Gastrocnemius medialis (tissue), 4 donors: ENCODE results near the gene MAD1L1.

Experiments used
- POLR2A ChIP-seq, 2 donors: fragments of 450-650 bp; IDR thresholded peaks; one replicate each; pipeline ENCODE4 v1.6.1; 2017; ENCODE audit warnings: antibody characterized with exemption in 2 of 2, mild to moderate bottlenecking in 2 of 2, moderate library complexity in 2 of 2
- TF ChIP-seq, protein P1 (sequence below), 5 experiments: fragments of 450-650 bp in 3 of 5; fragments of 200-600 bp in 2 of 5; sonication (generic) in 2 of 5; IDR thresholded peaks in 4 of 5; conservative IDR thresholded peaks in 1 of 5; 1 replicate in 4 of 5; 2 replicates in 1 of 5; pipeline ENCODE4 v1.5.1; 2016 to 2019; ENCODE audit warnings: antibody characterized with exemption in 5 of 5, mild to moderate bottlenecking in 3 of 5, moderate library complexity in 3 of 5

DNA sequence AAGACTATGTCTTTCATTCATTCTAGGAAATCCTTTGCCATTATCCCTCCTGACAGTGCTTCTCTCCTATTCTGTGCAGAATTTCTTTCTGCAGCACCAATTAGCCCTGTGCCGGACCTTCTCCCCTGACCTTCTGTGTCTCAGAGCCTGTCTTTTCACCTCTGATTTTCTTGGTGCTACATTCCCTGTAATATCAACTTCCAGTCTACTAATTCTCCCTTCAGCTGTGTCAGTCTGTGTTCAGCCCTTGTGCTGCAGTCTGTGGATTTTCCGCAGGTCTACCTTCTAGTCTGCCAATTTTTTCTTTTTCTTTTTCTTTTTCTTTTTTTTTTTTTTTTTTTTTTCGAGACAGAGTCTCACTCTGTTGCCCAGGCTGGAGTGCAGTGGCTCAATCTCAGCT lies 446.9 kb downstream of the MAD1L1 start:
- TF ChIP-seq, protein P1, sequence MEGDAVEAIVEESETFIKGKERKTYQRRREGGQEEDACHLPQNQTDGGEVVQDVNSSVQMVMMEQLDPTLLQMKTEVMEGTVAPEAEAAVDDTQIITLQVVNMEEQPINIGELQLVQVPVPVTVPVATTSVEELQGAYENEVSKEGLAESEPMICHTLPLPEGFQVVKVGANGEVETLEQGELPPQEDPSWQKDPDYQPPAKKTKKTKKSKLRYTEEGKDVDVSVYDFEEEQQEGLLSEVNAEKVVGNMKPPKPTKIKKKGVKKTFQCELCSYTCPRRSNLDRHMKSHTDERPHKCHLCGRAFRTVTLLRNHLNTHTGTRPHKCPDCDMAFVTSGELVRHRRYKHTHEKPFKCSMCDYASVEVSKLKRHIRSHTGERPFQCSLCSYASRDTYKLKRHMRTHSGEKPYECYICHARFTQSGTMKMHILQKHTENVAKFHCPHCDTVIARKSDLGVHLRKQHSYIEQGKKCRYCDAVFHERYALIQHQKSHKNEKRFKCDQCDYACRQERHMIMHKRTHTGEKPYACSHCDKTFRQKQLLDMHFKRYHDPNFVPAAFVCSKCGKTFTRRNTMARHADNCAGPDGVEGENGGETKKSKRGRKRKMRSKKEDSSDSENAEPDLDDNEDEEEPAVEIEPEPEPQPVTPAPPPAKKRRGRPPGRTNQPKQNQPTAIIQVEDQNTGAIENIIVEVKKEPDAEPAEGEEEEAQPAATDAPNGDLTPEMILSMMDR (IDR thresholded peaks at IDR 0.05 in 4 of 5, conservative IDR thresholded peaks at IDR 0.05 in 1 of 5): no peak
- TF ChIP-seq POLR2A (IDR thresholded peaks at IDR 0.05): no peak
